A549 (cell line): ENCODE data around the gene MCU.

Experiments
- CHD4 ChIP-seq: fragments of 200-600 bp; sonication (generic); IDR thresholded peaks from 2 replicates; pipeline ENCODE4 v1.6.1; 2016; ENCODE audit warnings: antibody characterized with exemption, mild to moderate bottlenecking, borderline replicate concordance
- JUNB ChIP-seq: fragments of >200 bp; sonication (Bioruptor Twin); formaldehyde crosslinking; IDR thresholded peaks from 2 replicates; pipeline ENCODE4 v1.6.1; 2016
- KDM1A ChIP-seq: fragments of 200-600 bp; sonication (generic); IDR thresholded peaks from 2 replicates; pipeline ENCODE4 v1.6.1; 2016; ENCODE audit warnings: low read depth, mild to moderate bottlenecking
- MAX ChIP-seq: IDR thresholded peaks from 2 replicates; pipeline ENCODE4 v1.6.1; 2012
- MYC ChIP-seq: IDR thresholded peaks from 2 replicates; pipeline ENCODE4 v1.6.1; 2012; ENCODE audit warnings: mild to moderate bottlenecking, inconsistent platforms, low read length, improper control_type of control experiment, borderline replicate concordance
- PHF8 ChIP-seq: fragments of 200-600 bp; sonication (generic); IDR thresholded peaks from 2 replicates; pipeline ENCODE4 v1.6.1; 2016; ENCODE audit warnings: low read depth, mild to moderate bottlenecking, antibody characterized with exemption, moderate library complexity, borderline replicate concordance
- POLR2A ChIP-seq: IDR thresholded peaks from 2 replicates; pipeline ENCODE4 v1.6.1; 2012; ENCODE audit warnings: mild to moderate bottlenecking, low read length
- SREBF2 ChIP-seq: fragments of 450-650 bp; IDR thresholded peaks from 2 replicates; pipeline ENCODE4 v1.6.1; 2014; ENCODE audit warnings: mild to moderate bottlenecking, moderate library complexity
- USF2 ChIP-seq: fragments of 450-650 bp; IDR thresholded peaks from 2 replicates; pipeline ENCODE4 v1.6.1; 2014; ENCODE audit warnings: antibody characterized with exemption
- TF ChIP-seq, protein P1 (sequence below): fragments of >200 bp; sonication (Bioruptor Twin); formaldehyde crosslinking; IDR thresholded peaks from 3 replicates; pipeline ENCODE4 v1.5.1; 2016
- TF ChIP-seq, protein P2 (sequence below): fragments of 200-600 bp; sonication (generic); IDR thresholded peaks from 2 replicates; pipeline ENCODE4 v1.6.1; 2016; ENCODE audit warnings: antibody characterized with exemption, mild to moderate bottlenecking, moderate library complexity
- TF ChIP-seq, protein P3 (sequence below): fragments of >200 bp; sonication (Bioruptor Twin); formaldehyde crosslinking; IDR thresholded peaks from 3 replicates; pipeline ENCODE4 v1.6.1; 2016
- TF ChIP-seq, protein P4 (sequence below): fragments of 250-450 bp; sonication (Bioruptor Pico); IDR thresholded peaks from 2 replicates; pipeline ENCODE4 v1.5.0; 2020; ENCODE audit warnings: low read depth, mild to moderate bottlenecking, moderate library complexity

DNA sequence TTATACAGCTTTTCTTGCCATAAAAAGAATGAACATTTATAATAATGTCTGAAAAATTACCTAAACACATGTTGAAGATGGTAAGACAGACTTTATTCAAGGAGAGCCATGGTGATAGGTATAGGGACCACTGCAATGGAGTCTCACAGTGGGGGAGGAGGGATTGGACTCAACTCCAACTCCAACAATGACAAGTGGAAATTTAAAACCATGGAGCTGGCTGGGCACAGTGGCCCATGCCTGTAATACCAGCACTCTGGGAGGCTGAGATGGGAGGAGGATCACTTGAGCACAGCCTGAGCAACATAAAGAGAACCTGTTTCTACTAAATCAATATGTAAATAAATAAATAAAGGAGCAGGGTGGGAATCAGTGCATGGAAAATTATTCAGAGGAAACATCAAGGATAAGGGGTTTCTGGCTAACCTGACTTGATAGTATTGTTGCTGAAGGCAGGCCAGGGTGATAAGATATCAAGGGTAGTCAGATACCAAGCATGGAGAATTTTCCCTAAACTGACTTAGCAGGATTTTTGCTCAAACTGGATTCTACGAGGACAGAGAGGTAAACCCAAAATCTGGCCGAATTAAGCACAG is 46.6 kb upstream of the MCU start:
- TF ChIP-seq SREBF2 (no peak), POLR2A (no peak), CHD4 (no peak), PHF8 (no peak), KDM1A (no peak), MYC (no peak), MAX (no peak), JUNB (no peak), USF2 (no peak)
- TF ChIP-seq, protein P1, sequence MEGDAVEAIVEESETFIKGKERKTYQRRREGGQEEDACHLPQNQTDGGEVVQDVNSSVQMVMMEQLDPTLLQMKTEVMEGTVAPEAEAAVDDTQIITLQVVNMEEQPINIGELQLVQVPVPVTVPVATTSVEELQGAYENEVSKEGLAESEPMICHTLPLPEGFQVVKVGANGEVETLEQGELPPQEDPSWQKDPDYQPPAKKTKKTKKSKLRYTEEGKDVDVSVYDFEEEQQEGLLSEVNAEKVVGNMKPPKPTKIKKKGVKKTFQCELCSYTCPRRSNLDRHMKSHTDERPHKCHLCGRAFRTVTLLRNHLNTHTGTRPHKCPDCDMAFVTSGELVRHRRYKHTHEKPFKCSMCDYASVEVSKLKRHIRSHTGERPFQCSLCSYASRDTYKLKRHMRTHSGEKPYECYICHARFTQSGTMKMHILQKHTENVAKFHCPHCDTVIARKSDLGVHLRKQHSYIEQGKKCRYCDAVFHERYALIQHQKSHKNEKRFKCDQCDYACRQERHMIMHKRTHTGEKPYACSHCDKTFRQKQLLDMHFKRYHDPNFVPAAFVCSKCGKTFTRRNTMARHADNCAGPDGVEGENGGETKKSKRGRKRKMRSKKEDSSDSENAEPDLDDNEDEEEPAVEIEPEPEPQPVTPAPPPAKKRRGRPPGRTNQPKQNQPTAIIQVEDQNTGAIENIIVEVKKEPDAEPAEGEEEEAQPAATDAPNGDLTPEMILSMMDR = no peak
- TF ChIP-seq, protein P2, sequence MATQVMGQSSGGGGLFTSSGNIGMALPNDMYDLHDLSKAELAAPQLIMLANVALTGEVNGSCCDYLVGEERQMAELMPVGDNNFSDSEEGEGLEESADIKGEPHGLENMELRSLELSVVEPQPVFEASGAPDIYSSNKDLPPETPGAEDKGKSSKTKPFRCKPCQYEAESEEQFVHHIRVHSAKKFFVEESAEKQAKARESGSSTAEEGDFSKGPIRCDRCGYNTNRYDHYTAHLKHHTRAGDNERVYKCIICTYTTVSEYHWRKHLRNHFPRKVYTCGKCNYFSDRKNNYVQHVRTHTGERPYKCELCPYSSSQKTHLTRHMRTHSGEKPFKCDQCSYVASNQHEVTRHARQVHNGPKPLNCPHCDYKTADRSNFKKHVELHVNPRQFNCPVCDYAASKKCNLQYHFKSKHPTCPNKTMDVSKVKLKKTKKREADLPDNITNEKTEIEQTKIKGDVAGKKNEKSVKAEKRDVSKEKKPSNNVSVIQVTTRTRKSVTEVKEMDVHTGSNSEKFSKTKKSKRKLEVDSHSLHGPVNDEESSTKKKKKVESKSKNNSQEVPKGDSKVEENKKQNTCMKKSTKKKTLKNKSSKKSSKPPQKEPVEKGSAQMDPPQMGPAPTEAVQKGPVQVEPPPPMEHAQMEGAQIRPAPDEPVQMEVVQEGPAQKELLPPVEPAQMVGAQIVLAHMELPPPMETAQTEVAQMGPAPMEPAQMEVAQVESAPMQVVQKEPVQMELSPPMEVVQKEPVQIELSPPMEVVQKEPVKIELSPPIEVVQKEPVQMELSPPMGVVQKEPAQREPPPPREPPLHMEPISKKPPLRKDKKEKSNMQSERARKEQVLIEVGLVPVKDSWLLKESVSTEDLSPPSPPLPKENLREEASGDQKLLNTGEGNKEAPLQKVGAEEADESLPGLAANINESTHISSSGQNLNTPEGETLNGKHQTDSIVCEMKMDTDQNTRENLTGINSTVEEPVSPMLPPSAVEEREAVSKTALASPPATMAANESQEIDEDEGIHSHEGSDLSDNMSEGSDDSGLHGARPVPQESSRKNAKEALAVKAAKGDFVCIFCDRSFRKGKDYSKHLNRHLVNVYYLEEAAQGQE = no peak
- TF ChIP-seq, protein P3, sequence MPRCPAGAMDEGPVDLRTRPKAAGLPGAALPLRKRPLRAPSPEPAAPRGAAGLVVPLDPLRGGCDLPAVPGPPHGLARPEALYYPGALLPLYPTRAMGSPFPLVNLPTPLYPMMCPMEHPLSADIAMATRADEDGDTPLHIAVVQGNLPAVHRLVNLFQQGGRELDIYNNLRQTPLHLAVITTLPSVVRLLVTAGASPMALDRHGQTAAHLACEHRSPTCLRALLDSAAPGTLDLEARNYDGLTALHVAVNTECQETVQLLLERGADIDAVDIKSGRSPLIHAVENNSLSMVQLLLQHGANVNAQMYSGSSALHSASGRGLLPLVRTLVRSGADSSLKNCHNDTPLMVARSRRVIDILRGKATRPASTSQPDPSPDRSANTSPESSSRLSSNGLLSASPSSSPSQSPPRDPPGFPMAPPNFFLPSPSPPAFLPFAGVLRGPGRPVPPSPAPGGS = no peak
- TF ChIP-seq, protein P4, sequence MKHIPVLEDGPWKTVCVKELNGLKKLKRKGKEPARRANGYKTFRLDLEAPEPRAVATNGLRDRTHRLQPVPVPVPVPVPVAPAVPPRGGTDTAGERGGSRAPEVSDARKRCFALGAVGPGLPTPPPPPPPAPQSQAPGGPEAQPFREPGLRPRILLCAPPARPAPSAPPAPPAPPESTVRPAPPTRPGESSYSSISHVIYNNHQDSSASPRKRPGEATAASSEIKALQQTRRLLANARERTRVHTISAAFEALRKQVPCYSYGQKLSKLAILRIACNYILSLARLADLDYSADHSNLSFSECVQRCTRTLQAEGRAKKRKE (CRISPR knock-in tag) = no peak
